Hematopoietic multipotent progenitor cell treated with erythropoietin and hydrocortisone succinate and interleukin-3 and kit ligand, for 4 days (in vitro differentiated cells): ENCODE results near the gene BATF.
A peak's percentile ranks its signal among the peaks of the same experiment; 100 is the strongest.

ENCODE experiments used
- DNase-seq: peaks from one replicate; pipeline ENCODE4 v3.0.0-alpha.2; 2015

The BATF gene

DNA sequence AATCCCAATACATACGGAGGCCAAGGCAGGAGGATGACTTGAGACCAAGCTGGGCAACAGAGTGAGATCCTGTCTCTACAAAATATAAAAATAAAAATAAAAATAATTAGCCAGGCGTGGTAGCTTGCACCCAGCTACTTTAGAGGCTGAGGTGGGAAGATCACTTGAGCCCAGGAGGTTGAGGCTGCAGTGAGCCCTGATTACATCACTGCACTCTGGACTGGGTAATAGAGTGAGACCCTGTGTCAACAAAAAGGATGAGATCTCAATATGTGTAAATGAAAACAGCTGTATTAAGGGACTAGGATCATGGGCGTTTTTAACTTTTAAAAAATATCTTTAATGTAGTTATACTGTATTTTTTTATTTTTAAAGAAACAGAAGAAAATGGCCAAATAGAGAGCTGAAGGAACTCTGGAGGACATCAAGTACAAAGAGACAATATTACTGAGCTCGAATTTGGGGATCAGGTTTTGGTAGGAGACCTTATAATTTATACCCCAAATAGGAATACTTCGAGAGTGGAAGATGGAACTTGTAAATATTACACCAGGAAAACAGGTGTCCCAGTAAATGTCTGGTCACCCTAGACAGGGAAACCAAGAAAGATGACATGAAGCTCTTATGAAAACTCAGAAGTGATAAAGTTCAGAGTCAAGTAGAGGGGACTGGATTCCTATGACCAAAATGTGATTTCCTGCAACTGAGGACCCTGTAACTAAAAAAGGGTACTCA is 13.1 kb downstream of the BATF start:
- DNase-seq = no peak

DNA sequence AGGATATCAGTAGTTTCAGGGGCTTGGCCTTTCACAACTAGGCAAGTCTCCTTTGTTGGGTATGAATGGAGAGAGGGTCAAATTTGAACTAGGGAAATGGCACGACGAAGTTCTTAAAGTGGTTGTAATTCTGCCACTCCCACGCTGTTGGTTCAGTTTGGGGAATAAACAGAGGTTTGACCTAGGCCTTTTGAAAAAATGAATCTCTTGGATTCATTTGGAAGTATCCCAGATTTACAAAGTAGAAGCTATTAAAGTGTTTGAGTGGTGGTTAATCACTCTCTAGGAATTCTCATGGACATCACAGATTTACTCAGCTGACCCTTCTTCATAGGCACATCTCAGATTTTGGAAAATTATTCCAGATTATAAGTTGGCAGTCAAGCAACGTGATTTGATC is 14.8 kb downstream of the BATF start:
- DNase-seq = no peak

DNA sequence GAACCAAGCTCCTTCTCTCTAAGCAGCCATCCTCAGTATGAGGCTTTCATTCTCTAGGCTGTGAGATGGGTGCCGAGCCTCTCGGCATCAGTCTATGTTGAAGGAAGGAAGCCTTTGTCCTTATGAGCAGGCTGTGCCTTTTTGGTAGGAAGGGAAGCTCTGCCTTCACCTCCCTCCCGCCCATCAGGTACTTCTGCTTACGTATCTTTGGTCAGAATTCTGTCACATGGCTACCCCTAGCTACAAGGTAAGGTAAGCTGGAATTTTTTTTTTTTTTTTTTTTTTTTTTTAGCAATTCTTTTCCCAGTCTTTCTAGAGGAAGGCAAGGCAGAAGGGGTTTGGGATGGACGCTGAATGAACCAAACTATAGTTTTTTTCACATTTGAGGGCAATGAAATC is 16.9 kb downstream of the BATF start:
- DNase-seq = no peak

DNA sequence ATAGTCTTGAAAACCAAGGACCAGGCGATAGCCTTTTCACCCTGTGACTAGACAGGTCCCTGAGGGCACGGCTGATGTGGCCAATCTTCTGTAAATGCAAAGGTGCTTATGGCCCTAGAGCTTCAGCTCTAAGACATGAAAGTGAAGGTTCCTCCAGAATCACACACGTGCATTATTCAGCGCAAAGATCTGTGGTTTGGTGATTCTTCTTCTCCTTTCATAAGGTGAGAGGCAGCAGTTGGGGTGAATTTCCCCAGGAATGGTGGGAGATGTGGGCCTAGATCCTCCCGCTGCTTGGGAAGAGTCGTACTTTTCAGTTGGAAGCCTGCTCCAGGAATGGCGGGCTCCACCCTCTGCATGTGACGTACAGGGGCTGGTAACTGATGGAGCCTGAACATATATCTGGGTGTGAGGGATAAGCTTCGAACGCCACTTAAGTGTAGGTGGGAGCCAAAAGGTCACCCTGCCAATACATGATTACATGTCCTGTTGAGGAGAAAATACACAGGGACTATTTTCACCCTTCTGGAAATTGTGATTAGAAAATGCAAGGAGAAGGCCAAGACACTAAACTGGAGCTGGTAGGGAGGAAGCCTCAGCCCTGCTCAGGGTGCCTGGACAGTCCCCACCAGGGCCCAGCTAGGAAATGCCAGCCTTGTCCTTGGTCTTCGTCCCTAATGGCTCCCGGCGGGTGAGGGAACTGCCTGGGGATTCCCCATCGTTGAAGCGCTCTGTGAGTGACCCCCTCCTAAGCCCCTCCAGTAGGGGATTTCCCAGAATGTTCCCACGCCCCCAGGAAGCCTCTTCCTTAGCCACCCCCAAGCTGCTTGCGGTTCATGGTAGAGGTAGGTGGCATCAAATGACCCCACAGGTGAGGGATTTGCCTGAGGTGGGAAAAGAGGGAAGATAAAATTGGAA is 17.6 kb downstream of the BATF start:
- no peak for DNase-seq

DNA sequence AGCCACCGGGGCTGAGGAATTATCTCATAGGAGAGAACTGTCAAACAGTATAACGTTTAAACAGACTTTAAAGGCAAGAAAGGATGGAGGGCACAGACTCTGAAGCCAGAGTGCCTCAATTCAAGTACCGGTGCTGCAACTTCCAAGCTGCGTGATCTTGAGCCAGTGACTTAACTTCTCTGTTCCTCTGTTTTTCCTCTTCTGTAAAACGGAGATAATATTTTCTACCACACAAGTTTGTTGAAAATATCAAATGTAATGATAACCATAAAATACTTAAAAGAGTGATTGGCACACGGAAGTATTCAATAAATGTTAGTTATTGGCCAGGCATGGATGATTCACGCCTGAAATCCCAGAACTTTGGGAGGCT is 18.2 kb downstream of the BATF start:
- no peak for DNase-seq

DNA sequence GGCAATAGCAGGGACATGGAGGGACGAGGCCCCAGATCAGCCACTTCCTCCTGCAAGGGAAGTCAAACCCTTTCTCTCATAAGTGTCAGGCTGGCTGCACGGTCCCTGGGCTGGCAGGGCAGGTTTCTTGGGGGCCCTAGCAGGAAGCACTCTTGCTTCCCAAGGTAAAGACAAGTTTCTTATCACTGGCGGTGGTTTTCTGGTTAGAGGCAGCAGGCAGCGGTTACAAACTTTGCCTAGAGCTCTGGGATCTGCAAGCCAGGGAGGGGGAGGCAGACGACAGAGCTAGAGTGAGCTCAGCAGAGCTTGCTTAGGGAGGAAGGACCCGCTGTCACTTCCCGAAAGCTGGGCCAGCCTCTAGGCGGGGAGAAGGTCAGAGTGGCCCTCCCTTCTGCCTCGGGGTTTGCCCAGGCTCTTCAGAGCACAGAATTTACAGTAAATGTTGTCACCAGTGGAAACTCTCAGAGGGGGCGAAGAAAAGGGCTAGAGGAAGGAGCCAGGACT is 20.4 kb downstream of the BATF start:
- peak; percentile 93 for DNase-seq

DNA sequence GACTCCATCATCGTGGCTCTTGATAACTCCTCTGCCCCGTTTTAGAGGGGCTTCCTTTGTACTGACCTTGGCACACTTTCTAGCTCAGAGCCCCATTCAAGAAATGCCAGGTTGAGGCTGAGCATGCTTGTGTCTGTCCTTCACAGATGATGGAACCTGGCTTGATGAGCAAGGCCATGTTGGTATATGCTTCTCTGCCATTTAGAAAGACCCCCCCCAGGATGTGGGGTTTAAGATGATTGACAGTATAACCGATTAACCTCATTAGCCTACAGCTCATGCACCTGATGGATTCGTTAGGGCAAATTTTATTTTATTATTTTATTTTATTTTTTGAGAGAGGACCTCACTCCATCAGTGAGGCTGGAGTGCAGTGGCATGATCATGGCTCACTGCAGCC is 21.0 kb downstream of the BATF start:
- no peak for DNase-seq

DNA sequence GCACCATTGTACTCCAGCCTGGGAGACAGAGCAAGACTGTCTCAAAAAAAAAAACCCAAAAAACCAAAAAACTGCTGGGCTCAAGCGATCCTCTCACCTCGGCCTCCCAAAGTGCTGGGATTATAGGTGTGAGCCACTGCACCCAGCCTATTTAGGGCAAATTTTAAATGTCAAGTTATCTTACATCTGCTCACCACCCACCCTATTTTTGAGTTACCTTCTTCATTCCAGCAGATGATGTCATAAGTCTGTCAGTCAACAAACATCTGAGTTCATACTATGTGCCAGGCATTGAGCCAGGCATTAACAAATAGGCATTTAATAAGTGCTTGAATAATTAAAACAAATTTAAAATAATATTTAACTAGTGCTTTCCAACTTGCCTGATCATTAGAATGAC is 21.5 kb downstream of the BATF start:
- no peak for DNase-seq

DNA sequence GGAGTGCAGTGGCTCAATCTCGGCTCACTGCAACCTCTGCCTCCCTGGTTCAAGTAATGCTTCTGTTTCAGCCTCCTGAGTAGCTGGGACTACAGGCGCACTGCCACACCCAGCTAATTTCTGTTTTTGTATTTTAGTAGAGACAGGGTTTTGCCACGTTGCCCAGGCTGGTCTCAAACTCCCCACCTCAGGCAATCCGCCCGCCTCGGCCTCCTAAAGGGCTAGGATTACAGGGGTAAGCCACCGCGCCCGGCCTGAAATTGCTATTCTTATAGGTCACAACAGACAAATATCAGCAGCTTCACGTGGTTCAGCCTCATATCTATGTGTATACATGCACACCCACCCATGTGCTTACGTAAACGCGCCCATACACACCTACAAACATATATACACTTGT is 23.6 kb downstream of the BATF start:
- no peak for DNase-seq

DNA sequence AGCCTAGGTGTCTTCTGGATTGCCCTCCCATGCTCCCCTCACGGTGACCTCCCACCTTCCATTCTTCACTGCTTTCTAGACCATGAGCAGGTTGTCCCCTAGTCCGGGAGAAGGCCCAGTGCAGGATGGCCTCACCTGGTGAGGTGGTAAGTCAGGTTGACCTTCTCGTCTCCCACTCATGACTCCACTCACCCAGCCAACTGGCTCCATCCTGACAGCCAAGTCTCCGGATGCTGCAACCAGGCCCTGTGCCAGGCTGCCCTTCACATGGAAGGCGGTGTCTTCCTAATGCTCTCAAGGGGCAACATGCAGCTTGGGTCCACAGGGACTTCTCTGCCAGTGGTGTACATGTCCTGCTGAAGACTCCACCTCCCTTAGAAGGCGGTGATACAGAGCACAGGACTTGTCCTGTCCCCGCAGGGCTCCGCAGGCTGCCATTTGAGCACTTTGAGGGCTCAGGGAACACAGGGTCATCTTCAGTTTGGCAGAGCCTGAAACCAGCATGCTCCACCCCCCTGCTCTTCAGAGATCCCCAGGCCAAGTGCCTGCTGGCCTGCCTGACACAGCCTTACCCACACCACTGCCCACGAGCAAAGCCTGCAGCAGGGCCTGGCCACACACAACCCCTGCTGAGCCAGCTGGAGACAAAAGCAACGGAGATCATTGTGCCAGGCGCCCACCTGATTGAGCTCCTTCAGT is 25.4 kb downstream of the BATF start:
- DNase-seq = no peak

DNA sequence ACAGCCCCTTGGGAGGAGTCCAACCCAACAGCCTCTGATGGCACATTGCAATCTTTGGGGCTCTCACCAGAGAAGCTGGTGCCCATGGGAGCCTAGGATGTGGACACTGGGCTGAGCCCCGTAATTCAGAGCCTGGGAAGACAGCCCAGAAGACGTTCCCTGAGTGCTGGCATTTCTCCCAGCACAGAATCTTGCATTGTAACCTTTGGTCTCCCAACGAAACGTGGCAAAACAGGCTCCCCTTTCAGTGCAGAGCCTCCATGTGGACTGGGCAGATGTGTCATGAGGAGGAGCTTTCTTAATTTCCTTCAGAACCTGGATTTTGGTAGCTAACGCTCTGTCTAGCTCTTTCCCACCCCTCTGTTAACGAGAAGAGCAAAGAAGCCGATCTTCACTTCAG is 26.3 kb downstream of the BATF start:
- no peak for DNase-seq

DNA sequence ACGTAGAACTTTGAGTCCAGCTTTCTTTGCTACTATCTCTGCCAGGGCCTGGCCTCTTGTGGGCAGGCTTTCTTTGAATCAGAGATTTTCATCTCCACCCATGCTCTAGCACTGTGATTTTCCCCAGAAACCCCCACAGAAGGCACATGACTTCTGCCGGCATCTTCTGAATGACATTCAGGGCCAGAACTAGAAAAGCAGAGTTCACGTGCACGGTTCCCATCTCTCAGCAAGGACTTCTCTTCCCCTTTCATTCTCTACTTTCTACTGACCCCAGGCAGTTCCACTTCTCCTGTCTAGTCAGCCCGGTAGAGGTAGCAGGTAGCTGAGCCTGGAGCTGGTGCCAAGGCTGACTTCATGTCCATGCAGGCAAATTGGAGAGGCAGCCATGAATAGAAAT is 26.9 kb downstream of the BATF start:
- no peak for DNase-seq

DNA sequence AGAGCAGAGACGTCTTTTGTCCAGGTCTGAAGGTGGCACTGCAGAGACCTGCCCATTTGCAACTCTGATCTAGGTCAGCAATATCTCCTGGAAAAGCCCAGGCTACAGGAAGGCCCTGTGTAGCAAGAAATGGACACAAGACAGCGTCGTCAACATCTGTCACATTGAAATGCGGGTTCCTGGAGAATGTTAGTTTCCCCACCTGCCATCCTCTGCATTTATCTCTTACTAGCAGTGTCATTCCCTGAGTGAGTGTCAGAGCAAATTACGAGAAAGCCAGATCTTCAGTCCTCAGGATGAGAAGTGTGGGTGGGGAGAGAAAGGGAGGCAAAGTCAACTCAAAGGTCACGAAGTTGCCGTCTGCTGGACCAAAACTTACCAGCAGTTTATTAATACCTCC is 28.8 kb downstream of the BATF start:
- DNase-seq = no peak

DNA sequence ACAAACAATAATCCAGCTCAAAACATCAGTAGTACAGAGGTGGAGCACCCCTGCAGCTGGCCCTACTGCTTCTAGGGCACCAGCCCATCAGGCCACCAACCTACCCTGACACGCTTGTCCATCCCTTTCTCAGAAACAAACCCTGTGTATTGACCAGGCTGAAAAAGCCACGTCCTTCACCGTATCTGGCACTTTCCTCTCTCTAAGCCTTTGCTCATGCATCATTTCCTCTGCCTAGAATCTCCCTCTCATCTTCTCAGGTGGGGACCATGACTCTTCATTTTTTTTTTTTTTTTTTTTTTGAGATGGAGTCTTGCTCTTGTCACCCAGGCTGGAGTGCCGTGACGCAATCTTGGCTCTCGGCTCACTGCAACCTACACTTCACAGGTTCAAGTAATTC is 30.9 kb downstream of the BATF start:
- DNase-seq = no peak

DNA sequence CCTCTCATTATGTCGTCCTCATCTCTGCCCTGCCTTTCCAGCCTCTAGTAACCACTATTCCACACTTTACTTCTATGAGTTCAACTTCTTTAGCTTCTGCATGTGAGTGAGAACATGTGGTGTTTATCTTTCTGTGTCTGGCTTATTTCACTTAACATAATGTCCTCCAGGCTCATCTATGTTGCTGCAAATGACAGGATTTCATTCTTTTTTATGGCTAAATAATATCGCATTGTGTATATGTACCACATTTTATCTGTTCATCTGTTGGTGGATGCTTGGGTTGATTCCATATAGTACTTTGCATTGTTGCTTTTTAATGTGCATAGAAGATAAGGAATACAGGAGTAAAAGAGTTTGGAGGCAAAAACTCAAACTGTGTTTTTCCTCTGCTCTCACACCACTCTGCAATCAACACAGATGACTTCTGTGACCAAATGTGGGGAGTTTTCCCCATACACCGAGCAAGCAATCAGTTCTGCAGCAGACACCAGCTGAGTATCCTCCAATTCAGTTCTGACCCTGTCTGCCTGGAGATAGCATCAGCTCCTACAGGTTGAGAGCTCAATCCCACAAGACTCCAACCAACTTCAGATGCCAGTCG is 31.6 kb downstream of the BATF start:
- DNase-seq = no peak

DNA sequence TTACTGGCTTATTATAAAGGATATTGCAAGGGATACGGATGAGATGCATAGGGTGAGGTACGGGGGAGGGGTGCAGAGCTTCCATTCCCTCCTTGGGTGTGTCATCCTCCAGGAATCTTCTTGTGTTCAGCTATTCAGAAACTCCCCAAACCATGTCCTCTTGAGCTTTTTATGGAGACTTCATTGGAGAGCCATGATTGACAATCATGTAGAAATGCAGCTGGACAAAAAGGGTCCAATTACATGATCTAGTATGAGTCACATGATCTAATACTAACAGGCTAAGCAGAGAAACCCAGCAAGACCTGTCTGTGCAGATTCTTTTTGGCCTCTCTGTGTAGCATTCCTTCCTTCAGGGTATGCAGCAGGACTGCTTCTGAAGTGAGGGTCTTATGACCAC is 32.2 kb downstream of the BATF start:
- no peak for DNase-seq

DNA sequence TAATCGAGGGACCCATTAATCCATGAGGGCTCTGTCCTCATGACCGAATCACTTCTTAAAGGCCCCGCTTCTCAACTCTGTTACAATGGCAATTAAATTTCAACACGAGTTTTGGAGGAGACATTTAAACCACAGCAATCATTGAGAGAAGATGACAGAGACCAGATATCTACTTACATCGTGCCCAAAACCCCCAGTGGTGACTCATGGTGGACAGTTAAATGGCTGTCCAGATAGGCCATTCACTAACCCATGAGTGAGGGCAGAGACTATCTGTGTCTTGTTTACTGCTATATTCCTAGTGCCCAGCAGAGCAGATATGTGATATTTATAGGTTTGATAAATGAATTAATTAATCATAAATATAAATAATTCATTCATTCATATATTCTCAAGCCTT is 36.2 kb downstream of the BATF start:
- DNase-seq = peak; percentile 58

DNA sequence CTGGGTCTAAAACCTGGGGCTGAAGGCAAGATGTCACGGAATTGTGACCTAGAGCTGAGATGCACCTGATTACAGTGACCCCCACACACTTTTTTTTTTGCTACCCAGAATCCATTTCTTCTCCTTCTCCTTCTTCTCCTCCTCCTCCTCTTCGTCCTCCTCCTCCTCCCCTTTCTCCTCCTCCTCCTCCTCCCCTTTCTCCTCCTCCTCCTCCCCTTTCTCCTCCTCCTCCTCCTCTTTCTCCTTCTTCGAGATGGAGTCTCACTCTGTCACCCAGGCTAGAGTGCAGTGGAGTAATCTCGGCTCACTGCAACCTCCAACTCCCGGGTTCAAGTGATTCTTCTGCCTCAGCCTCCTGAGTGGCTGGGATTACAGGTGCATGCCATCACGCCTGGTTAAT is 36.8 kb downstream of the BATF start:
- no peak for DNase-seq

DNA sequence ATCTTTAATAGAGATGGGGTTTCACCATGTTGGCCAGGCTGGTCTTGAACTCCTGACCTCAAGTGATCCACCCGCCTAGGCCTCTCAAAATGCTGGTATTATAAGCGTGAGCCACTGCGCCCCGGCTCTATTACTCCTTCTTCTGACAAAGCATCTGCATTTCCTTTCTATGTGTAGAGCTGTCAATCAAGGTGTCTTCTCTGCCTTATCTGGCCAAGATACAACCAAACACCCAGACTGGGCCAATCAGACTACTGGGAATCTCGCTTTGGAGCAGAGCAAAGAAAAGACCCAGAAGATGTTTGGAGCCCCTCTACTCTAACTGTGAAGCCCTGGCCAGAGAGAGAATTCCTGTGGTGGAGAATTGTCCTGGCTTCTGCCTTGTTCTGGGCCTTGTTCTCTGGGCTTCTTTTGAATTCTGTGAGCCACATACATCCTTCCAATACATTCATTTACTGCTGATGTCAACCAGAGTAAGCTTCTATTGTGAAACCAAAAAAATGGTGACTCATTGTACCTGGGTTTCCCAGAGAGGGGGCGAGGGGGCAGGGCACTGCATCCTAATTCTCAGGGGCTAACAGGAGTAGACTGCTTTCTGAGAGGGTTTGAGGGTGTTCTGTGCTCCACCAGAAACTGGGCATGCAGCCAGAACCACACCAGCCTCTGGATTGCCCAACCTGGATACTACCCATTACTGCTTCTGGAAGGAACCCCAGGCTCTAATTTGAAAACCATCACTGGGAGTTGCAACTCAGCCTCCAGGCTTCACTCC is 37.4 kb downstream of the BATF start:
- peak; percentile 80 for DNase-seq

DNA sequence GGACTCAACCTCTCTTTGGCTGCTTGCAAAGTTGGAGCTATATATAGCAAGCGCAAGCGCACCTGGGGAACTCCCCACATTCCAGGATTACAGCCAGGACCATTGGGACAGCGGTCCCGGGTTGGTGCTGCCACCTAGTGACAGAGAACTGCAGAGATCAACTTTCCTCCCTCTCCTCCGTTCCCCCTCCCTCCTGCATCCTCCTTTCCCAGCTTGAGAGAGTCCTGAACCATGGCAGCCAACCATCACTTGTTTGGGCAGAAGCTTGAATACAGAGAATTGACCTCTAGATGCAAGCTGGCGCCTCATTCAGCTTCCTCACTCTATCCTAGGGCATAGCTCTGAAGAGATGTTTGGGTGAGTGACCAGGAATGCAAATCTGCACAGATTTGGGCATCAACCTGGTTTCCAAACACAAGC is 38.8 kb downstream of the BATF start:
- DNase-seq = peak; percentile 63

DNA sequence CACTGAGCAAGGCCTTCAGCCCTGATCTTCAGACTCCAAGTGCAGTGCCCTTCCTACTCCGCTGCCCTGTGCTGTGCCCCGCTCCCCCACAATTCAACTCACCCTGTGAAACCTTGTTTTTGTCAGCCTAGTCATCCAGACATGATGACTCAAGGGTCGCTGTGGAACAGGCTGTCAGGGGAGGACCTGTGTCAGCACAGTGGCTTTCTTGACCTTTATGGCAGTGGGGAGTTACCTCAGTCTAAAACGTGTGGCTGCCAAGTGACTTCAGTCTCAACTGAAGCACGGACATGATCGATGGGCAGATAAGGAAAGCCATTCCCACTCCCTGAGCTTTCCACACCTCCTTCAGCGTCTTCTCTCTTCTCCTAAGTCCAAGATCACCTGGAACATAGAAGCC is 39.8 kb downstream of the BATF start:
- DNase-seq = no peak

DNA sequence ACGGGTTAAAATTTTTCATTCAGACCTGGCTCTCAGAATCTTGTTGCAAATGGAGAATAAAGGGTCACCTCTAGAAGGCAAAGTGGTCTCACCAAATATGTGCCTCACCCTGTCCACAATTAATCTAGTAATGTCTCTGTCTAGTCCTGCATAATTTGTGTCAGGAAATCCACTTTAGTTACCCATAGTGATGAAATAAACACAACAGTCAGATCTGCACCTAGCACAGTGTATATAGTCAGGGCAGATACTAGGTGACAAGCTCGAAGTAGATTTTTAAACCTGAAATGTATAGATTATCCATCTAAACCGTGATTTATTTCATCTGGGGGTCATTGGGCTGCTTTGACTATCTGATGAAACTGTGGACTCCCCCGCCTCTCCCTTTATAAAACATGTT is 40.2 kb downstream of the BATF start:
- DNase-seq = no peak
